Omental fat pad (tissue), 4 donors: ENCODE results near the gene LIN9. TPM values are rescaled to one million over a fixed set of nuclear protein-coding genes. Genes with fewer than 3 reads are reported as not detected.

ENCODE experiments used
- ATAC-seq: fragments of 150-250 bp; one replicate; pipeline ENCODE4 v1.9.1; 2016; ENCODE audit warnings: mild to moderate bottlenecking, moderate library complexity; ENCODE audit not compliant: low FRiP score
- DNase-seq: peaks from one replicate; pipeline ENCODE4 v3.0.0-alpha.2; 2019; ENCODE audit warnings: low spot score
- total RNA-seq, 4 donors: library from RNA; depleted of rRNA; stranded (reverse); fragments of >200 nt; gene quantifications; one replicate each; pipeline ENCODE4 v1.1.0, GENCODE V29; 2016
- TF ChIP-seq, protein P1 (sequence below), 3 donors: fragments of 450-650 bp; IDR thresholded peaks; one replicate each; pipeline ENCODE4 v1.5.1; 2016 to 2017; ENCODE audit warnings: antibody characterized with exemption in 3 of 3, mild to moderate bottlenecking in 3 of 3, moderate library complexity in 2 of 3

The LIN9 gene
- total RNA-seq, 4 donors from 2014 or later: 1.6 to 6.0 (median 2.3) TPM

DNA sequence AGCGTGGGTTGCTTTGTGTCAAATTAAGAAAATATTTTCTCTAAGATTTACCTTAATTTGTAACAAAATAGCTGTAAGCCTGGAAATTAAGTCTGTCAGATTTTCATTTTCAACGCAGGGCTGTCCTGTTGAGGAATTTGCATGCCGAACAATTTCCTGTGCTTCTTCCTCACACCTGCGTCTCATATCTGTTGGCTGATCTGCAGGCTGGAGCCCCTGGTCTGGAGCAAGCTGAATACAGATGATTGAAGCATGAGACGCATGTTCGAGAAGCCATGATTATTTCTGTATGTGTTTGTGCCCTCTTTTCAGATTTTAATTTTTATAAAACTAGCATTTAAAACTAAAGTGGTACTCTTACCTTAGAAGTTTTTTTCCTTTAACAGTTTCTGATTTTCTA is 75.7 kb downstream of the LIN9 start:
- no peak for ATAC-seq
- TF ChIP-seq, protein P1, sequence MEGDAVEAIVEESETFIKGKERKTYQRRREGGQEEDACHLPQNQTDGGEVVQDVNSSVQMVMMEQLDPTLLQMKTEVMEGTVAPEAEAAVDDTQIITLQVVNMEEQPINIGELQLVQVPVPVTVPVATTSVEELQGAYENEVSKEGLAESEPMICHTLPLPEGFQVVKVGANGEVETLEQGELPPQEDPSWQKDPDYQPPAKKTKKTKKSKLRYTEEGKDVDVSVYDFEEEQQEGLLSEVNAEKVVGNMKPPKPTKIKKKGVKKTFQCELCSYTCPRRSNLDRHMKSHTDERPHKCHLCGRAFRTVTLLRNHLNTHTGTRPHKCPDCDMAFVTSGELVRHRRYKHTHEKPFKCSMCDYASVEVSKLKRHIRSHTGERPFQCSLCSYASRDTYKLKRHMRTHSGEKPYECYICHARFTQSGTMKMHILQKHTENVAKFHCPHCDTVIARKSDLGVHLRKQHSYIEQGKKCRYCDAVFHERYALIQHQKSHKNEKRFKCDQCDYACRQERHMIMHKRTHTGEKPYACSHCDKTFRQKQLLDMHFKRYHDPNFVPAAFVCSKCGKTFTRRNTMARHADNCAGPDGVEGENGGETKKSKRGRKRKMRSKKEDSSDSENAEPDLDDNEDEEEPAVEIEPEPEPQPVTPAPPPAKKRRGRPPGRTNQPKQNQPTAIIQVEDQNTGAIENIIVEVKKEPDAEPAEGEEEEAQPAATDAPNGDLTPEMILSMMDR (IDR thresholded peaks at IDR 0.05): no peak

DNA sequence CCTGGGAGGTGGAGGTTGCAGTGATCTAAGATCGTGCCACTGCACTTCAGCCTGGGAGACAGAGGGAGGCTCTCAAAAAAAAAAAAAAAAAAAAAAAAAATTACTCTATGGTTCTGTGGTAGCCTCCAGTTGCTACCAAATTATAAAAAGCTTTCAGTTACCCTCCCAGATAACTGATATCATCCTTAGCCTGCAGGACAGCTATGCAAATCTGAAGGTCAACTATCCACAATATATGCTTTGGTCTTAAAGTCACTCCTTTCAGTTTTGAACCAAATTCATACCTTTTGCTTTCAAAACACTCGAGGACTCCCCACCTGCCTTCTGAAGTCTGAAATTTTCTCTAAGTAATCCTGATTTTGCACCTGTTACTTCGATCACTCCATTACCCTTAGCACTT is 82.4 kb downstream of the LIN9 start:
- TF ChIP-seq, protein P1 (IDR thresholded peaks at IDR 0.05): no peak
- ATAC-seq: no peak
- no peak for DNase-seq

More for the DNA sequence above, 75.7 kb downstream of the LIN9 start:
- no peak for DNase-seq

DNA sequence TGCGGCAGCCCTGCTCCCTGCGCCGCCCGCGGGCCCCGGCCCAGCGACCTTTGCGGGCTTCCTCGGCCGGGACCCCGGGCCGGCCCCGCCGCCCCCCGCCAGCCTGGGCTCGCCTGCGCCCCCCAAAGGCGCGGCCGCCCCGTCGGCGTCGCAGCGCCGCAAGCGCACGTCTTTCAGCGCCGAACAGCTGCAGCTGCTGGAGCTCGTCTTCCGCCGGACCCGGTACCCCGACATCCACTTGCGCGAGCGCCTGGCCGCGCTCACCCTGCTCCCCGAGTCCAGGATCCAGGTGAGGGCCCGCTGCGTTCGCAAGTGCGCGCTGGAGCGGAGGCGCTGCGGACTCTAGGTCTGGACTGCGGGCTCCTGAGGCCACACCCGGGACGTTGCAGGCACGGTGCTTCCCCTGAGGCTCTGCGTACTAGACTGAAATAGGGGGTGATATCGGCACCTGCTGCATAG is 85.1 kb downstream of the LIN9 start:
- TF ChIP-seq, protein P1 (IDR thresholded peaks at IDR 0.05): no peak
- ATAC-seq (peak; percentile 54), DNase-seq (no peak)

DNA sequence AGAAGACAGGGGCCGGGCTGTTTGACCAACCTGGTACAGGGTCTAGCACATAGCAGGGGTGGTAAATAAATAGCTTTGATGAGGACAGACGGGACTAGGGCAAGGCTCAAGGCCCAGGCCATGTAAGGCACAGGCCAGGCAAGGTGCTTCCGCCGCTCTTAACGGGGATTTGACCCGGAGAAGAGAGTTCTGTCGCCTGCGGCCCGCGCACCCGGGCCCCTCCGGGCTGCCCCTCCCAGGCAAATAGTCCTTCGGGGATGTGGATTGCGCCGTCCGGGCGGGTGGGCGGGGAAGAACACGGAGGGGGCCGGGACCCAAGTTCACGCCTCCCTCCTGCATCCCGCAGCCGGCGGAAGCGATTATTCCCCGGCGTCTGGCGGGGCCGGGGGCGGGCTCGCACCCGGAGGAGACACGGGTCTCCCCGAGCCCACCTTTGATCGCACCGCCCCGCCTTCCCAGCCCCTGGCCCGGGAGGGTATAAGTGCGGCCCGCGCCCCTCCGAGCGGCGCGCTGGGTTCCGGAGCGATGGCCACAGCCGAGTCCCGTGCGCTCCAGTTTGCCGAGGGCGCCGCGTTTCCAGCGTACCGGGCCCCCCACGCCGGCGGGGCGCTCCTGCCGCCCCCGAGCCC is 85.7 kb downstream of the LIN9 start, which contains the start of gene MIXL1:
Gene MIXL1 (plus strand): TSS at position 508 of the 629 bp plus-strand sequence. CDS start 18 bp downstream, at position 526.
- no peak for DNase-seq
- ATAC-seq: peak; percentile 14
- TF ChIP-seq, protein P1 (IDR thresholded peaks at IDR 0.05): no peak

DNA sequence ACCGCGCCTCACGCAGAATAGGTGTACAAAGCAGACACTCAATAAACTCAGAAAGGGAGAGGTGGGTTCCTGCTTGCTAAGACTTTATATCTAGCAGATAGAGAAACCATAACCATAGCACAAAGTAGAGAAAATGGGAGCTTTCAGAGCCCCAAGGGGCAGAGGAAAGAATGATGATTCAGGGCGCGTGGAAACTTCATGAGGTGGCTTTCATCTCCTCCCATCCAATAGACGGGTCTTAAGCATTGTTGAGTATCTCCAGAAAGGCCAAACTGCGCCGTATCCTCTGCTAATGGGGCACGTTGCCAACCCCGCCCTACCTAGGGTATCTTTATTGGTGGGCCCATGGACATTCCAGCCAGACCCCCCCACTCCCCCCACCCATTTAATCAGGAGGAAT is 86.3 kb downstream of the LIN9 start:
- ATAC-seq (no peak), DNase-seq (no peak)
- TF ChIP-seq, protein P1 (IDR thresholded peaks at IDR 0.05): no peak

DNA sequence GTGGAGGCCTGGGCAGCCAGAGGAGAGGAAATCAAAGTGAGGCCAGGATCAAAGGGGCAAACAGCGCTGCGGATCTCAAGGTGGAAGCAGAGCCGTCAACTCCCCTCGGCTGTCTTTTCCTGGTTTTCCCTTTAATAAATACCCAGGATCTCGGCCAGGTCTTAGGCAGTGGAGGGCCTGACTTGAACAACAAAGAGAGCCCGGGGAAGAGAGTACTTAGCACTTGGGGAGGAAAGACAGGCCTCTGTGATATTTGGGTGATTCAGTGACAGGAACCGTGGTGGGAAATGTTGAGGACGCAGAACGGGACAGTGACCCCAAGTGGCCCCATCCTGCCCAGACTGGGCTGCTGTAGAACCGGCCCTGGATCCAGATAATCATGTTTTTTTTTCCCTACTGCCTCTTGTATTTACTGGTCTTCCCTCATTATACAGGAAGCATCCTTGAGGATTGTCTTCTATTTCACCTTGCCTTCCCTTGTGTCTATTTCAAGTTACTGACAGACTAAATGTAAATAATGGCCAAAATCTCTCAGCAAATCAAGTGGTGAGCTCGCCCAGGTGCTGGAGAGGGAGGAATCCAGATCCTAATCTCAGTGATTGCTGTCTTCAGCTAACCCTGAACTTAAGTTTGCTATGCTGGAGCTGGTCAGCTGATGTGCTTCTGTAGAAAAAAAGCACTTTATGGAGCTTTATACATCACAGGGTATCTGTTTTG is 88.3 kb downstream of the LIN9 start:
- ATAC-seq (no peak), DNase-seq (no peak)
- TF ChIP-seq, protein P1 (IDR thresholded peaks at IDR 0.05): no peak
